A549 (cell line): ENCODE data around the gene MOB3C. TPM values are rescaled to one million over a fixed set of nuclear protein-coding genes. Genes with fewer than 3 reads are reported as not detected.

Experiments used
- ATAC-seq, 2 experiments: fragments of 200-7000 bp in 1 of 2; fragments of >200 bp in 1 of 2; cut with Nextera tagmentation in 1 of 2; cut with Tn5 transposase in 1 of 2; 3 replicates each; pipeline versions ENCODE4 v1.8.0 to v1.9.1; 2018 to 2020; ENCODE audit warnings: mild to moderate bottlenecking in 1 of 2, moderate library complexity in 1 of 2
- CTCF ChIA-PET: fragments of 300-600 bp; sonication (Branson Sonifier 250); formaldehyde crosslinking; extraction: SDS; loops from one replicate; lab custom pipeline; 2021; ENCODE audit warnings: antibody characterized with exemption, inconsistent platforms; lab: Yijun Ruan, JAX
- POLR2A ChIA-PET: fragments of 350-600 bp; formaldehyde crosslinking; extraction: SDS; loops from one replicate; lab custom pipeline; 2021; ENCODE audit warnings: antibody characterized with exemption, inconsistent platforms; lab: Yijun Ruan, JAX
- DNase-seq, 2 experiments: peaks; one replicate each; pipeline versions ENCODE4 v3.0.0 to v3.0.0-alpha.2; 2011 to 2016; ENCODE audit warnings: low read depth in 1 of 2, low spot score in 1 of 2
- FAIRE-seq: peaks from 2 replicates; lab custom pipeline; 2011; peaks lifted over from hg19 to GRCh38; lab: Jason Lieb, UNC
- H3K27ac ChIP-seq, 2 experiments: fragments of >200 bp; sonication (Bioruptor Twin); formaldehyde crosslinking; 3 replicates each; pipeline ENCODE4 v1.5.1; 2016 to 2017
- H3K4me1 ChIP-seq: fragments of >200 bp; sonication (Bioruptor Twin); formaldehyde crosslinking; 3 replicates; pipeline ENCODE4 v1.6.1; 2016
- H3K4me2 ChIP-seq: fragments of >200 bp; sonication (Bioruptor Twin); formaldehyde crosslinking; 3 replicates; pipeline ENCODE4 v1.6.1; 2016
- H3K4me3 ChIP-seq: fragments of >200 bp; sonication (Bioruptor Twin); formaldehyde crosslinking; 3 replicates; pipeline ENCODE4 v1.5.1; 2016
- H3K9me3 ChIP-seq: fragments of >200 bp; sonication (Bioruptor Twin); formaldehyde crosslinking; 3 replicates; pipeline ENCODE4 v1.6.1; 2016
- ATOH8 ChIP-seq: fragments of 250-450 bp; sonication (Bioruptor Pico); IDR thresholded peaks from 2 replicates; pipeline ENCODE4 v1.5.0; 2020; ENCODE audit warnings: low read depth, mild to moderate bottlenecking, moderate library complexity
- BHLHE40 ChIP-seq: IDR thresholded peaks from 2 replicates; pipeline ENCODE4 v1.6.1; 2012; ENCODE audit warnings: low read depth, low read length, inconsistent platforms
- CEBPB ChIP-seq, 2 experiments: fragments of >200 bp in 1 of 2; sonication (Bioruptor Twin) in 1 of 2; formaldehyde crosslinking in 1 of 2; IDR thresholded peaks; 2 replicates each; pipeline ENCODE4 v1.6.1; 2012 to 2016
- CHD4 ChIP-seq: fragments of 200-600 bp; sonication (generic); IDR thresholded peaks from 2 replicates; pipeline ENCODE4 v1.6.1; 2016; ENCODE audit warnings: antibody characterized with exemption, mild to moderate bottlenecking, borderline replicate concordance
- E2F6 ChIP-seq: IDR thresholded peaks from 2 replicates; pipeline ENCODE4 v1.6.1; 2012; ENCODE audit warnings: low read depth, borderline replicate concordance
- ELK1 ChIP-seq: fragments of 150-350 bp; IDR thresholded peaks from 2 replicates; pipeline ENCODE4 v1.6.1; 2014; ENCODE audit warnings: low read depth, mild to moderate bottlenecking, low read length
- ESRRA ChIP-seq: fragments of 150-350 bp; IDR thresholded peaks from 2 replicates; pipeline ENCODE4 v1.6.1; 2014; ENCODE audit warnings: mild to moderate bottlenecking, low read length, borderline replicate concordance
- FOSL2 ChIP-seq, 2 experiments: fragments of 450-650 bp in 1 of 2; fragments of >200 bp in 1 of 2; sonication (Bioruptor Twin) in 1 of 2; formaldehyde crosslinking; IDR thresholded peaks; 2 replicates each; pipeline versions ENCODE4 v1.5.0 to v1.6.1; 2016 to 2020; ENCODE audit warnings: mild to moderate bottlenecking in 1 of 2, moderate library complexity in 1 of 2
- FOXS1 ChIP-seq: fragments of 250-450 bp; sonication (Bioruptor Pico); IDR thresholded peaks from 2 replicates; pipeline ENCODE4 v1.5.0; 2020; ENCODE audit warnings: mild to moderate bottlenecking, moderate library complexity
- HDAC2 ChIP-seq: fragments of 200-600 bp; sonication (generic); IDR thresholded peaks from 2 replicates; pipeline ENCODE4 v1.6.1; 2016
- HMGXB4 ChIP-seq: fragments of 250-450 bp; sonication (Bioruptor Pico); IDR thresholded peaks from 2 replicates; pipeline ENCODE4 v1.5.0; 2021; ENCODE audit warnings: mild to moderate bottlenecking, moderate library complexity, borderline replicate concordance
- JUN ChIP-seq, 2 experiments: fragments of >200 bp; sonication (Bioruptor Twin); formaldehyde crosslinking; IDR thresholded peaks; 2 replicates in 1 of 2; 3 replicates in 1 of 2; pipeline ENCODE4 v1.6.1; 2016 to 2017
- MAX ChIP-seq: IDR thresholded peaks from 2 replicates; pipeline ENCODE4 v1.6.1; 2012
- MAZ ChIP-seq: fragments of 150-350 bp; IDR thresholded peaks from 2 replicates; pipeline ENCODE4 v1.6.1; 2014; ENCODE audit warnings: antibody characterized with exemption, low read depth, low read length, borderline replicate concordance
- PBX3 ChIP-seq: IDR thresholded peaks from 2 replicates; pipeline ENCODE4 v1.6.1; 2012
- POLR2A ChIP-seq: IDR thresholded peaks from 2 replicates; pipeline ENCODE4 v1.6.1; 2012; ENCODE audit warnings: mild to moderate bottlenecking, low read length
- RAD21 ChIP-seq, 2 experiments: fragments of >200 bp in 1 of 2; sonication (Bioruptor Twin) in 1 of 2; formaldehyde crosslinking in 1 of 2; IDR thresholded peaks in 1 of 2; conservative IDR thresholded peaks in 1 of 2; 2 replicates in 1 of 2; 3 replicates in 1 of 2; pipeline ENCODE4 v1.6.1; 2012 to 2018; ENCODE audit warnings: inconsistent platforms in 1 of 2
- RARB ChIP-seq: fragments of 250-450 bp; sonication (Bioruptor Pico); IDR thresholded peaks from 2 replicates; pipeline ENCODE4 v1.8.0; 2021; ENCODE audit warnings: mild to moderate bottlenecking, moderate library complexity
- RNF2 ChIP-seq: fragments of 200-600 bp; sonication (generic); IDR thresholded peaks from 2 replicates; pipeline ENCODE4 v1.6.1; 2016; ENCODE audit warnings: low read depth, mild to moderate bottlenecking, antibody characterized with exemption, moderate library complexity, borderline replicate concordance
- SMC3 ChIP-seq: fragments of >200 bp; sonication (Bioruptor Twin); formaldehyde crosslinking; IDR thresholded peaks from 3 replicates; pipeline ENCODE4 v1.6.1; 2018; ENCODE audit warnings: inconsistent platforms
- TFCP2L1 ChIP-seq: fragments of 250-450 bp; sonication (Bioruptor Pico); IDR thresholded peaks from 2 replicates; pipeline ENCODE4 v1.5.0; 2021; ENCODE audit warnings: mild to moderate bottlenecking
- TP53 ChIP-seq: fragments of 250-450 bp; sonication (Bioruptor Pico); IDR thresholded peaks from 2 replicates; pipeline ENCODE4 v1.5.0; 2021; ENCODE audit warnings: mild to moderate bottlenecking, moderate library complexity
- USF2 ChIP-seq: fragments of 450-650 bp; IDR thresholded peaks from 2 replicates; pipeline ENCODE4 v1.6.1; 2014; ENCODE audit warnings: antibody characterized with exemption
- ZC3H11A ChIP-seq: fragments of 450-650 bp; IDR thresholded peaks from 2 replicates; pipeline ENCODE4 v1.6.1; 2014; ENCODE audit warnings: antibody characterized with exemption, mild to moderate bottlenecking
- ZSCAN20 ChIP-seq: fragments of 250-450 bp; sonication (Bioruptor Pico); IDR thresholded peaks from 2 replicates; pipeline ENCODE4 v1.8.0; 2022; ENCODE audit warnings: mild to moderate bottlenecking, moderate library complexity
- WGBS: methylation state at CpG from one replicate; pipeline ENCODE4 v1.1.6; 2017; ENCODE audit errors: missing lambda C conversion rate; 5-methylcytosine and 5-hydroxymethylcytosine counted together
- polyA plus RNA-seq, 4 experiments: library from polyadenylated mRNA; depleted of rRNA in 3 of 4; stranded (reverse); fragments of >200 nt; fragmentation: RNase III in 1 of 4; extraction: RNeasy Plus Mini Kit Qiagen cat#74134 plus additional on column Dnase treatment in 1 of 4; gene quantifications; 2 replicates in 3 of 4; 3 replicates in 1 of 4; pipeline ENCODE4 v1.2.3, GENCODE V29; 2011 to 2017

MOB3C gene
- polyA plus RNA-seq, 2 of the 4 experiments (the other 2 are of a cell fraction) = 2.6 to 2.7 TPM

- FAIRE-seq (no peak), ATAC-seq (no peak), DNase-seq (no peak)
- Histone ChIP-seq H3K4me1 (no peaks in the 10 kb centered on the region), H3K4me3 (no peak overlapping the region), H3K9me3 (no peaks in the 10 kb centered on the region), H3K27ac (no peak overlapping the region), H3K4me2 (no peak overlapping the region)
- TF ChIP-seq RARB (CRISPR knock-in tag) (no peak), PBX3 (no peak), JUN (IDR thresholded peaks at IDR 0.05) (no peak), HMGXB4 (CRISPR knock-in tag) (no peak), E2F6 (no peak), FOSL2 (IDR thresholded peaks at IDR 0.05) (no peak), FOSL2 (CRISPR knock-in tag; IDR thresholded peaks at IDR 0.05) (no peak), TP53 (no peak), ZC3H11A (no peak), RAD21 (conservative IDR thresholded peaks at IDR 0.05 in 1 of 2, IDR thresholded peaks at IDR 0.05 in 1 of 2) (no peak), FOXS1 (CRISPR knock-in tag) (no peak), TFCP2L1 (CRISPR knock-in tag) (no peak), CEBPB (IDR thresholded peaks at IDR 0.05) (no peak), SMC3 (no peak)
- 84% methylated on average over 13 of the region's 14 CpGs for WGBS
- CTCF ChIA-PET = no interaction called here
- POLR2A ChIA-PET = no interaction called here
Observed at GRCh38 chr1:46569884-46570725, 46.5 kb downstream of the MOB3C start.

GRCh38 chr1:46569116-46569515 lies 47.5 kb downstream of the MOB3C start:
- H3K4me1 ChIP-seq = no peaks in the 10 kb centered on the region
- POLR2A ChIA-PET = no interaction called here
- no peak for DNase-seq
- no peak overlapping the region for H3K4me2 ChIP-seq
- WGBS = 80% methylated on average over 4 of the region's 4 CpGs
- no peak overlapping the region for H3K27ac ChIP-seq
- no peak for ATAC-seq
- FAIRE-seq = no peak
- H3K4me3 ChIP-seq = no peak overlapping the region
- H3K9me3 ChIP-seq = no peaks in the 10 kb centered on the region
- CTCF ChIA-PET = no interaction called here
- no peak for TF ChIP-seq CEBPB (IDR thresholded peaks at IDR 0.05)
- TF ChIP-seq RNF2 = no peak
- TF ChIP-seq CHD4 = no peak
- TF ChIP-seq HDAC2 = no peak
- TF ChIP-seq BHLHE40 = no peak
- TF ChIP-seq ELK1 = no peak
- no peak for TF ChIP-seq HMGXB4 (CRISPR knock-in tag)
- no peak for TF ChIP-seq ZSCAN20
- no peak for TF ChIP-seq SMC3
- no peak for TF ChIP-seq ATOH8 (CRISPR knock-in tag)
- no peak for TF ChIP-seq ESRRA
- no peak for TF ChIP-seq USF2
- TF ChIP-seq MAX = no peak
- no peak for TF ChIP-seq E2F6
- TF ChIP-seq TFCP2L1 (CRISPR knock-in tag) = no peak
- no peak for TF ChIP-seq MAZ
- TF ChIP-seq POLR2A = no peak
